Activated T-cell treated with anti-CD3 and anti-CD28 coated beads, Interleukin-2, amount 50 U/mL, for 48 hours (primary cell): ENCODE data around the gene SEPTIN2.
"Not testable (repeated sequence)": the region's sequence is repeated elsewhere in the genome, so short reads cannot be mapped to it uniquely, and the experiment has no call there.

Experiments
- DNase-seq, 2 experiments: peaks; one replicate each; pipeline ENCODE4 v3.0.0-alpha.2; 2020

The SEPTIN2 gene

DNA sequence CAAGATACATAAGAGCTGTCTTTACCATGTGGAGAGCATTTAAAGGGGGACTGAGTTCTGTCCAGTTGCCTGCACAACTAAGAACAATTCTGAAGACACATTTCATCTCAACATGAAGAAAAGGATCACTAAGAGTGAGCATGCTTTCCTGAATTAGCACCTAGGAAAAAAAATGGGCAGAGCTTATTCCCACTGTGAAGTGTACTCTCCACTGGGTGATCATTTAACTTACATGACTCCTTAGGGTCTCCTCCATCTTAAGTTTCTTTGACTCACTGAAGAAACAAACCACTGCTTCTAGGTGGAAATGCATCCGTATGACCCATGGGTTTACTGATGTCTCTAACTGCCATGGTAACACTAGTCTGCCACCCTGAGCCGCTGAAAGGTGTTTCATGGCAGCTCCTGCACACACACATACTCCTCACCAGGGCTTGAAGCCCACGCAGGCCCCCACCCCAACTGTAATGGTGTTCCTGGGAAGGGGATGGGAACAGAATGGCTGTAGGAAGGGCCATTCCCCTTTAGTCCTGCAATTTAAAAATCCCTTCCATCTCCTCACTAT is 27.3 kb upstream of the SEPTIN2 start:
- no peak for DNase-seq

DNA sequence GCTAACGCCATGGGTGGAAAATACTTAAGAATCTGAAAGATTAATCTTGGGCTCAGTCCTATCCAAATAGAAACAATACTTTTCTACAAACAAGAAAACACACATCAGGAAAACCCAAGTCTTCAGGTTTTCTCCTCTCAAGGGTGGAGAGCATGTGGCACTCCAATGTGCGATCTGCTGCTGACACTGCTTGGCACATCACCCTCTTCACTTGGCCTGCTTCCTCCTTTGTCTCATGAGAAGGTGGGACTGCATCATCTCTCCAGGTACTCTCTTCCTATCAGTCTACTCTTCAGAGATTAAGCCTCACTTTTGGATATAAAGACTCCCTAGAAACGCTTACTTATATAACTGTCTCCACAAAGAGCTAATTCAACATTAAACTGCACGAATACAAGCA is 26.7 kb upstream of the SEPTIN2 start:
- DNase-seq = no peak

DNA sequence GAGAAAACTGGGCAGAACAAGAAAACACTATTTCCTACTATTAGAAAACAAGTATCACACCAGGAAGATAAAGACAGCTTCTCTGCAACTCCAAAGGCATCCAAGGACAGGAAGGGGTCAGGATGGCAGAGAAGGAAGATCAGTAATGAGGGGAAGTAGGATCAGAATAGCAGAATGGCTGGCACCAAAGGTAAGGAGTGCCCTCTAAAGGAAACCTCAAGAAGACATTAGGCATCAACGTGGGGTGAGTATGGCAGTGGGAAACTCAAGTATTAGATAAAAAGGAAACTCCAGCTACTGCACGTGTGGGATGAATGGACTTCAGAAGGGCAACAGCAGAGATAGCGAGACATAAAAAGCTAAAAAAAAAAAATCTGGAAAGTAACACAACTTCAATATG is 26.1 kb upstream of the SEPTIN2 start:
- no peak for DNase-seq

DNA sequence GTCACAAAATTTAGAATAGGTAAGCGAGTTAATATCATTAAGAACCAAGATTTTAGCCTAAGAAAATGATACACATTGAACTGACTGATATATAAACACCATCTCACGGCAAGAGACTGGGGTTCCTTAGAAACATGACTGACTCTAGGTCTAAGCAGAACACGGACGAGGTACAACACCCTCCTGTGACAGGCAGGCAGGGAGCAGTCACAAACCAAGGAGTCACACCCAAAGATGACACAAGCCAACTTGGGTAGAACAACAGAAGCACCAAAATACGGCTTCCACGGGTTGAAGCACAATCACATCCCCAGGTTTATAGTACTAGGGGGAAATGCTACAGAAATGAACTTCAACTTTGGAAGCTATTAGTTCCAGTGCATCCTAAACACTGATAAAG is 24.6 kb upstream of the SEPTIN2 start:
- no peak for DNase-seq

DNA sequence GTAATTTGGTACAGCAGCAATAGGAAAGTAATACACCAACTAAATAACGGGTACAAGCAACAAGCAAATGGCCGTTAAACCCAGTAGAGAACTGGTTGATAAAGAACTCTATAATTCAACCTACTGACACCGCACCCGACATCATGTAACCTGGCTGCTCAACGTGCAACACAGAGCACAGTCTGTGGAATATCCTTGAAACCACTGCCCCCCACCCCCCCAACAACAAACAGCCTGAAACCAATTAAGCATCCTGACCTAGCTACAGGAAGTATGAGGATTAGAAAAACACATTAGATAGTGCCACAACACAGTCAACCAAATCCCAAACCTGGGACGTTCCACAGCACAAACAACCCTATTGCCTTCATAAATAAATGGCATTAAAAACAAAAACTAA is 23.7 kb upstream of the SEPTIN2 start:
- no peak for DNase-seq

DNA sequence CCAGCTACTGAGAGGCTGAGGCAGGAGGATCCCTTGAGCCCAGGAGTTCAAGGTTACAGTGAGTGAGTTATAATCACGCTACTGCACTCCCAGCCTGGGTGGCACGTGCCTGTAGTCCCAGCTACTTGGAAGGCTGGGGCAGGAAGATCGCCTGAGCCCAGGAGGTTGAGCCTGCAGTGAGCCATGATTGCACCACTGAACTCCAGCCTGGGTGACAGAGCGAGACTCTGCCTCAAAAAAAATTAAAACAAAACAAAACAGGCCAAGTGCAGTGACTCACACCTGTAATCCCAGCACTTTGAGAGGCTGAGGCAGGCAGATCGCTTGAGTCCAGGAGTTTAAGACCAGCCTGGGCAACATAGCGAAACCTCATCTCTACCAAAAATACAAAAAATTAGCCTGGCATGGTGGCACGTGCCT is 22.3 kb upstream of the SEPTIN2 start:
- DNase-seq = not testable (repeated sequence)

DNA sequence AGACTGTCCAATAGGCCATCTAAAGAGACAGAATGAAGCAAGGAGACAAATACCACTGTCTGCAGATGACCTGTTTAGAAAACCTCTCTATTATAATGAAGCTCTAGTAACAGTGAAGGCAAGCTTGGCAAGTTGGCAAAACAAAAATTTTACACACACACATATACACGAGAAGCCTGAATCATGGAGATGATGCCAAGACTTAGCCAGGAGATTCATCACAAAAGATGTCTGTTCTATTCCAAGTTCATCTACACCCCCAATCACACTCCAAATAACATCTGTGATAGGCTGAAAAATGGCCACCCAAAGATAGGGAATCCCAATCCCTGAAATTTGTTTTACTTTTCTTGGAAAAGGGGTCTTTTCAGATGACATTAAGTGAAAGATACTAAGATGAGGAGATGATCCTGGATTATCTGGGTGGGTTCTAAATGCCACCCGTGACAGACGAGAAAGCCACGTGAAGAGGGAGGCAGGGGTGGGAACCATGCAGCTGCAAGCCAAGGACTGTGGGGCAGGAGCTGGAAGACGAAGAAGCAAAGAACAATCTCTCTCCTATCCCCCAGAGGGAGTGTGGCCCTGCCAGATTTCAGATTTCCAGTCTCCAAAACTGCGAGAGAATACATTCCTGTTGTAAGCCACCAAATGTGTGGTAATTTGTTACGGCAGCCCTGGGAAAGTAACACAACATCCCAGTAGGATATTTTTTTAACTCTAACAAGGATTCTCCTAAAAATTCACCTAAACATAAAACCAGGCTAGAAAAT is 20.2 kb upstream of the SEPTIN2 start:
- no peak for DNase-seq

DNA sequence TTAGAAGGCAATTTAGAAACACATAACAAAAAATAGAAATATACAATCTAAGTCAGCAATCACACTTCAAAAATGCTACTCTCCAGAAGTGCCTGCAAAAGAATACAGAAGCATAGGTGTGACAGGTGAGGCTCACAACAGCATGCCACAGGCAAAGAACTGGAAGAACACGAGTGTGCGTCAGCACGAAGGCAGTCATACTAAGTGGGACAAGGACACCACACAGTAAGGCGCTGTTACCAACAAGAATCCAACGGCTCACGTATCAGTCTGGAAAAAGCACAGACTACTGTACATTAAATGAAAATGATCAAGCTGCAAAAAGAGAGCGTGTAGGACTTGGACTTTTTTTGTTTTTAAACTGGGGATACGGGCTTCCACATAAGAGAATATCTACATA is 19.0 kb upstream of the SEPTIN2 start:
- DNase-seq = no peak

DNA sequence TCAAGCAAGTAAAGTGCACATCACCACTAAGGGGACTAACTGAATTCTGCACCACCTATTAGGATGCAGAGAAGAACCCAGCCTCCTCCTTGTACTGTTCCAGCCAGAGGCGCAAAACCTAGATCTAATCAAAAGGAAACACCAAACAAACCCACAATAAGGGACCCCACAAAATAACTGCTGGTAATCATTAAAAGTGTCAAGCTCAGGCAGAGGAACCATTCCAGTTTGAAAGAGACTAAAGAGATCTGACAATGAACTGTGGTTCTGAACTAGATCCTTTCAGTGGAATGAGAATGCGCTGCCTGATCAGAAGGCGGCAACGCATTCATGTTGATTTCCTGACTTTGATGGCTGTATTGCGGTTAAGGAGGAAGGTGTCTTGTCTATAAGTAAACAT is 17.1 kb upstream of the SEPTIN2 start:
- DNase-seq = no peak

DNA sequence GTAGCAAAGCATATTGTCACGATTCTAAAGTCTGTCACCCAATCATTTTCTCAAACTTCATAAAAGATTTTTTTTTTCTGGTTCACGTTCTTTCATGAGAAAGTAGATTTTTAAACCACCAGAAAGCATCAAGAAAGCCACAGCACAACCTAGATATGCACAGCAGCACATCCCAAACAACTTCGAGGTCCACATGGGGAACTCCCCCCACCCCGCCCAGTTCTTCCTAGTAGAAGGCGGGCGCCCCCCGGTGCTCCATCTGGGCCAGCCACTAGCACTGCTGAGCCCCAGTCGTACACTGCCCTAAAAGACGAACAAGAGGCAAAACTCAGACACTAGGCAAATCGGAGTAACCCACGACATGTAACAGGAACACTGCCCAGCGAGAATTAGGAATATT is 15.7 kb upstream of the SEPTIN2 start:
- DNase-seq = peak; percentile 33 to 37

DNA sequence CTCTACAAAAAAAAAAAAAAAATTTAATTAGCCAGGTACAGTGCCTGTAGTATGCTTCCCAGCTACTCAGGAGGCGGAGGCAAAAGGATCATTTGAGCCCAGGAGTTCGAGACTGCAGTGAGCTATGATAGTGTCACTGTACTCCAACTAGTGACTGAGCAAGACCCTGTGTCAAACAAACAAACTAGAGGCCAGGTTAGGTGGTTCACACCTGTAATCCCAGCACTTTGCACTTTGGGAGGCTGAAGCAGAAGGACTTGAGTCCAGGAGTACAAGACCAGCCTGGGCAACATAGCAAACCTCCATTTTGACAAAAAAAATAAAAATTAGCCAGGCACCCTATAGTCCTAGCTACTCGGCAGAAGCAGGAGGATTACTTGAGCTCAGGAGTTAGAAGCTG is 13.6 kb upstream of the SEPTIN2 start:
- no peak for DNase-seq

DNA sequence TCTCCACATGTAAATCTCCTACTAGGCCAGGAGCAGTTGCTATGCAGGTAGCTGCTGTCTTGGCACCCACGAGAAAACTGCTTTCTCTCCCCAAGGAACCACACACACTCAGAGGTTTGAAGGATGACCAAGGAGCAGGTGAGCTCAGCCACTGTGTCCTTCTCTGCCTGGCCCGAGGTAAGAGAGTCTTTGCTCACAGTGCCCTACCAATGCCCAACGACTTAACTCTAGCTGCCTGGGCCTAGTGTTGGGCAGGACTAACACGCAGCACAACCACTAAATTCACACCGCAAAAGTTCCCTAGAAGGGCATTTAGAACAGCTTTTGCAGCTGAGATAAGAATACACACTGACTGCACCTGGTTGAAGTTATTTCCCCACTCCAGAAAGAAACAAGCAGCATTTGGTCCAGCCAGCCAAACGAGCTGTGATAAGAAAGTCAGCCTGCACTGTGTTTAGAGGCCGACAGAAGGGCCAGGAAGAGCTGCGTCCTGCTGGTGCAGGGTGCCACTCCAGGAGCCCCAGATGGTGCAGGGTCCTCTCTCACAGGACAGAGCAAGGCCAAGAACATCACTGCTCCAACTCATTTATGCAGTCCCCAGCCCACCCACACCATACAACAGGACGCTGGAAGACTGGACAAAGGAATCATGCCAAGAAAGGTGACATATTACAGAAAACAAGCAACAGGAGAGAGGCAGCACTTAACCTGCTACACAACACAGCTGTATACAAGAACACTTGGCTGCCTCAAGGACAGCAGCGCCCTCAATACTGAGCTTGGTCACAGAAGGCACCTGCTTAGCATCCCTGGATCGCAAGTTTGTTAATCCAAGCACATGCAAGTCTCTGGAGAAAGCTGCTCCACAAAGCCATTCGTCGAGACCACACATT is 12.7 kb upstream of the SEPTIN2 start:
- no peak for DNase-seq

DNA sequence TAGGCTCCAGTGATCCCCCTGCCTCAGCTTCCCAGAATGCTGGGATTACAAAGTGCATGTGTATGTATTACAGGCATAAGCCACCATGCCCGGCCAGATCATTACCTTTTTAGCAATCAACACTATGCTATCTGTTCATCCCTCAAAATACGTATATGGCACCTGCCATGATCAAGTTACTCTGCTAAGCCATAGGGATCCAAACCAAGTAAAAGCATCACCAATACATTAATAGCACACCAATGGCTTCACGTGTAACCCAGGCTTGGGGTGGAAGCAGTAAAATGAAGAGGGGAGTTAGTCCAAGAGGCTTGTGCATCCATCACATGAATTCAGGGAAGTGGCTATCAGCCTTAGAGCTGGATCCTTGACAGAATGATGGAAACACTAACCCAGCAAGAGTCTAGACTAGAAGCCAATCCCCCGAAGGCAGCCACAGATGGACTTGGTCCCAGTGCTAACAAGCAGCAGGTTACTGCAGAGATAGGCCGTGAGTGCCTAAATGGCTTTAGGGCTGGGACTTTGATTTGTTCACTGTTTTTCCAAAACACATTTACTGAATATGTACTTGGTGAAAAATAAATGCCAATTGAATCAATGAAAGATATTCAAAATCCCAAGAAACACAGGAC is 11.6 kb upstream of the SEPTIN2 start:
- no peak for DNase-seq

DNA sequence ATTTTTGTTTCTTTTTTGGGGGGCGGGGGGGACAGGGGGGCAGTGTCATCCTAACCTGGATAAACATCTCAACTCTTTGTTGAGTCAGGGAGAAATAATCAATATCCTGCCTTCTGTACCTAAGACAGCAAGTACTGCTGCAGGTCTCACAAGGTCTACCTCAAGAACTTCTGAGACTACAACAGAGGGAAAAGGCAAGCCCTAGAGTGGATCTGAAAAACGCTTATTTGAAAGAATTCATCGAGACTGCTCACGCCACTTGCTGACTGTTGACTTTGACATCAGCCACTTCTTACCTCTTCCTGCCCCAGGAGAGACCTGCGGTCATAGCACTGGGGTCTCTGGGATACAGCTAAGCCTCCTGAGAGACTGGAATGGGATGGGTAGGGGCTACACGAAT is 8.7 kb upstream of the SEPTIN2 start:
- no peak for DNase-seq

DNA sequence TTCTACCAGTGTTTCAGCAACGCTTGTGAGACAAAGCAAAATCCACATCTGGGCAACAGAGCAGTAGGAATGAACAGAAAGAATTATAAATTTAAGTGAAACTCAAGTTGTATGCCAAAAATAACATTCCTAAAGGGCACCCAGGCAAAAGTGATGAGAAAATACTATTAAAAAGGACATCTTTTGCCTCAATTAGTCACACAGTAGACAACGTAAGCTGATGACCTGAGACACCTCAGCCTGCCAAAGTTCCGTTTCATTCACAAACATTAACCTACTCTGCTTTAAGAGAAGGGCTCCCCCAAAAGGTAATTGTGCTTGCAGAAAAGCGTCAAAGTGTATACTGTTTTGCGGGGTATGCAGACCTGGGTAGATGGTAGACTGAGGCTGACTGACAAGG is 7.5 kb upstream of the SEPTIN2 start:
- no peak for DNase-seq

DNA sequence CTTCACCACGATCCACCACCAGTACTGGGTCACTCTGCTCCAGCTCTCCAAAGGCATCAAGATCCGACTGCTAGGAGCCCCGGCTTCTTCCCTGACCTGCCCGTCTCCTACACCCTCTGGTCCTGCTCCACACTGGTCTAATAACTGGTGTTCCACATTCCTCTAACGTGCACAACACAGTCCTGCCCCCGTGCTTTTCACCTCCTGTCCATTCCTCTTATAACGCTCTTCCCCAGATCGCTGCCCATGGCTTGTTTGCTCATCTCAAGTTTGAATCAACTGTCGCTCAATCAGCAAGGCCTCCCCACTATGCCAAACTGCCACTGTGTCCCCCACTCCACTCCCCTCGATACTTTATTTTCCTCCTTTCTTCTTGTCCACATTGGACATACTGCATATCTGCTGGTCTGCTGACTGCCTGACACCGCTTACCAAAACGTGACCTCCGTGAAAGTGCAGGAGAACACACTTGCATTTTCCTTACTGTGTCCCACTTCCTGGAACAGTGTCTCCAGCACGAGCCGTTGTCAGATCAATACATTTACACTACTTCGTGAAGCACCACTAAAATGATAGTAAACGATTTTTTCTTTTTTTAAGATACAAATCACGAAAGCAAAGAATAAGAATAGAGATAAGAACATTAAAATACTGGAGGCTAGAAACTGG is 6.8 kb upstream of the SEPTIN2 start:
- no peak for DNase-seq

DNA sequence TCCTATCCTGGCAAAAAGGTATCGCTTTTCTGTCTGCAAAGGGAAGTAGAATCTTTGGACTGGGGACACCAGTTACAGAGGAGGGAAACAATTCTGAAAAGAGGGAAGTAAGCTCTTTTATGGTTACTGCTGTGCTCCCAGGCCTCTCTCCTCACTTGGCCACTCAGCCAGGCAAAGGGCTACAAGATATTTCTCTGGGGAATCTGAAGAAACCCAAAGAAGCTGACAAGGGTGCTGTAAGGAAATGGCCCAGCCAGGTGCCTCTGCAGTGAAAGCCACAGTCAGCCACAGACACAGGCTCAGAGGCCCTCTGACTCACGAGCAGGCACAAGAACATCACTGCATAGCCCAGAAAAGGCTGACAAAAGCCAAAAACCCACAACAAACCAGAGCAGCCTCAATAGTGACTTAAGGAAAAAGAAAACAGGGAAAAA is 6.0 kb upstream of the SEPTIN2 start:
- DNase-seq = peak; percentile 71 to 77

DNA sequence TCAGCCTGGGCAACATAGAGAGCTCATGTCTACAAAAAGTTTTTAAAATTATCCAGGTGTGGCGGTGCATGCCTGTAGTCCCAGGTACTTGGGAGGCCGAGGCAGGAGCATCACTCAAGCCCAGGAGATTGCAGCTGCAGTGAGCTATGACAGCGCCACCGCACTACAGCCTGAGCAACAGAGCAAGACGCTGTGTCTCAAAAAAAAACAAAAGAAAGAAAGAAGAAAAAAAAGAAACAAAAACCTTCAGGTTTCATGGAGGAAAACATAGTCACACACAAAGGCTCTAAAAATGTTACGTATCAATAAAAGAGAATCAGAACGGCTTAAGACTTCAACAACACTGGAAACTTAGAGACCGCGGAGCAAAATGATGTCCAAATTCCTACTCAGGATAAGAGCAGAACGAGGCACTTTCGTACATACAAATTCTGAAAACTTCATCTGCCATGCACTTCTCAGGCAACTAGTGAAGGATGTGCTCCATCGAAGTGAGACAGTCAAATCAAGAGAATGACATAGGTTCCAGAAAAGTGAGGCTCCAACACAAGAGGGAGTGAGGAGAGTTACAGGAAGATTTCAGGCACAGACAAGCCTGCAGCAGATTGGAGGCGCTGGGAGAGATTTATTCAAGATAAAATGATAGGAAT is 4.7 kb upstream of the SEPTIN2 start:
- no peak for DNase-seq

DNA sequence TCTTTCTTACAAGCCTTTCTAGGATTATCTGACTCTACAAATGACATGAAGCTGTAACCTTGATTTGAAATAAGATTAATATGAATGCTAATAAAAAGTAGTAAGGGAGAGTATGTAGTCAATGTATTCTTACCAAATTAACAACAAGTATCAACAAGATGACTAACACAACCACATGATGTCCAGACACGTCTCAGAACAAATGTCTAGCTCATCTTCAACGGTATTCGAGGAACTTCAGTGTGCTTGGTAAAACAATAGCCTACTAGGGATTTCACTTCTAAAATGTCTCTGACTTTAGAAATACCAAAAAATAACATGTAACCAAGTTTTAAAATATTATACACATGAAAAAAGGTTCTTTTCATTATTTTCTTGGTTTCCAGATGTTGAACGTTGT is 3.6 kb upstream of the SEPTIN2 start:
- DNase-seq = no peak

DNA sequence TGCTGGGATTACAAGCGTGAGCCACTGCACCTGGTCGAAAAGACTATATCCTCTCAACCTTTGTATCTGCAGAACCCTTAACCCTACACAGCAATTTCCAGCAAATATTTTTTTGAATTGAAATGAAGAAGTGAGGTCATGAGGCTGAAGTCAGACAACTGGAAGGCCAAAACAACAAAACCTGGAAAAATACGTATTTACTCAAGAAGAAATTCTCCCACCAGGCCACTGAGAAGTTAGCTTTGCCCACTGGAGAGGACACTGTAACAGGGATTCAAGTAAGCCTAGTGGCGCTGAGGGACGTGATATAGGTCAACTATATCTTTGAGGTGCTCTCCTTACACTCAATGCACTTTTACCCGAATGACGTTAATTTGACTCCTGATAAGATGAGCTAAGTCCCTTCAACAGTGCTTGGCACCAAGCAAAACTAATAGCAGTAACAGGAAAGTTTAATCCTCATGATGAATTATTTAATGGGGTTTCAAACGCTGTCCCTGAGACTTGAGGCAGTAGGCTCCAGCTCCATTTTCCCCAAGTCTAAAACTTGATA is 2.1 kb upstream of the SEPTIN2 start:
- no peak for DNase-seq

DNA sequence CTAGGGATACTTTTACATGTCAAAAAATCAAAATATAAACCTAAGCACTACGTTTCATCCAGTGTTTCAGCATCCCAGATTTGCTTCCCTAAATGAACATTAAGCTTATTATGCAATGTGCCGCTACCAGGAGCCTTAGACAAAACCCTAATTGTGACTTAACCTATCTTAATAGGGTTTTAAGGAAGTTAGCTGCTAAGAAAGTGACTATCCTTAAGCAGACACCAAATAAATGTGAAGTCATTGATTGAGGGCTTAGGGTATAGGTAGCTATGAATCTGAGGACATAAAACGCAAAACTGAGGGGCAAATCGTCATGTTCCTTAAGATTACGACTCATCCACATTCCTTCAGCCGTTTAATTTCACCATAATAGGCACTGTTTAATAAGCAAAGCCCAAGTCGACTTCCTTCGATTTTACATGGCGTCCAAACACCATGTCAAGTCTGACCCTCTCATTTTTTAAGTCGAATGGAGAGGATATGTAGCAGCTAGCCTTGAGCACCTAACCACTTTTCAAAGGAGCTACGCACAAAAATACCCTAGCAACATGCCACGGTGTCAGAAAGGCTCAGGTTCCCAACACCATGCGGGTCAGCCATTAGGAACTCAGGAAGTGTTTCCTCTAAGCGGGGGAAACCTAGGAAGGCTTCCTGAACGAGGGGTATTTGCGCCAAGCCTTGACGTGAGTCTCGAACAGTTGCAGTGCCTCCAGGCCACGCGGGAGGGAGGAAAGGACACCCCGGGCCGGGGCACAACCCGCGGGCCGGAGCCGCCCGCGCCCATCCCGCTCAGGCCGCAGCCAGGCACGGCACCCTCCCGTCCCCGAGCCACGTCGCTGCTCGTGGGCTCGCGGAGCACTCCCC is 1.3 kb upstream of the SEPTIN2 start:
- no peak for DNase-seq
